Gastrocnemius medialis (tissue), 4 donors: Measurements from ENCODE around the gene FRMPD4. TPM values are rescaled to one million over a fixed set of nuclear protein-coding genes. Genes with fewer than 3 reads are reported as not detected.

ENCODE experiments used
- ATAC-seq, 2 donors: fragments of 150-250 bp; one replicate each; pipeline ENCODE4 v1.9.1; 2016
- DNase-seq, 2 donors: peaks; one replicate each; pipeline ENCODE4 v3.0.0-alpha.2; 2019
- H3K27ac ChIP-seq, 4 donors: fragments of 200-600 bp; sonication (generic); 1 replicate in 1 of 4; 2 replicates in 3 of 4; pipeline ENCODE4 v1.5.1; 2016 to 2018; ENCODE audit warnings: mild to moderate bottlenecking in 2 of 4, moderate library complexity in 1 of 4
- H3K27me3 ChIP-seq, 3 donors: fragments of 200-600 bp; sonication (generic) in 2 of 3; 1 replicate in 1 of 3; 2 replicates in 2 of 3; pipeline versions ENCODE4 v1.5.1 to v1.6.0; 2016 to 2019; ENCODE audit warnings: mild to moderate bottlenecking in 1 of 3, moderate library complexity in 1 of 3
- H3K36me3 ChIP-seq, 2 donors: fragments of 200-600 bp; sonication (generic) in 1 of 2; one replicate each; pipeline ENCODE4 v1.5.1; 2017 to 2018
- H3K4me1 ChIP-seq, 2 donors: fragments of 200-600 bp; sonication (generic) in 1 of 2; one replicate each; pipeline ENCODE4 v1.5.1; 2016 to 2017; ENCODE audit warnings: mild to moderate bottlenecking in 2 of 2
- H3K4me3 ChIP-seq, 4 donors: fragments of 200-600 bp; sonication (generic) in 3 of 4; 1 replicate in 1 of 4; 2 replicates in 3 of 4; pipeline ENCODE4 v1.5.1; 2016 to 2019; ENCODE audit warnings: mild to moderate bottlenecking in 2 of 4
- H3K9me3 ChIP-seq, 3 donors: fragments of 200-600 bp; sonication (generic) in 2 of 3; 1 replicate in 1 of 3; 2 replicates in 2 of 3; pipeline ENCODE4 v1.5.1; 2016 to 2019
- POLR2A ChIP-seq, 2 donors: fragments of 450-650 bp; IDR thresholded peaks; one replicate each; pipeline ENCODE4 v1.6.1; 2017; ENCODE audit warnings: antibody characterized with exemption in 2 of 2, mild to moderate bottlenecking in 2 of 2, moderate library complexity in 2 of 2
- in situ Hi-C, 4 donors: fragments of 200-750 bp; cut with MboI; loops; one replicate each; pipeline versions ENCODE4 v1.15.0 to v1.8.0; 2017; ENCODE audit warnings: low sequenced_read_pairs in 4 of 4
- intact Hi-C: fragments of 100-400 bp; cut with DNase I; formaldehyde crosslinking; loops from one replicate; pipeline ENCODE4 v1.15.1; 2023; ENCODE audit warnings: low total_unique reads
- total RNA-seq, 4 donors: library from RNA; depleted of rRNA; stranded (reverse); fragments of >200 nt; gene quantifications; one replicate each; pipeline versions ENCODE4 v1.1.0 to v1.2.3, GENCODE V29; 2016
- TF ChIP-seq, protein P1 (sequence below), 5 experiments: fragments of 450-650 bp in 3 of 5; fragments of 200-600 bp in 2 of 5; sonication (generic) in 2 of 5; IDR thresholded peaks in 4 of 5; conservative IDR thresholded peaks in 1 of 5; 1 replicate in 4 of 5; 2 replicates in 1 of 5; pipeline ENCODE4 v1.5.1; 2016 to 2019; ENCODE audit warnings: antibody characterized with exemption in 5 of 5, mild to moderate bottlenecking in 3 of 5, moderate library complexity in 3 of 5

Gene FRMPD4
- total RNA-seq, 4 donors from 2014 or later, result 0.02 TPM; not detected in 3

DNA sequence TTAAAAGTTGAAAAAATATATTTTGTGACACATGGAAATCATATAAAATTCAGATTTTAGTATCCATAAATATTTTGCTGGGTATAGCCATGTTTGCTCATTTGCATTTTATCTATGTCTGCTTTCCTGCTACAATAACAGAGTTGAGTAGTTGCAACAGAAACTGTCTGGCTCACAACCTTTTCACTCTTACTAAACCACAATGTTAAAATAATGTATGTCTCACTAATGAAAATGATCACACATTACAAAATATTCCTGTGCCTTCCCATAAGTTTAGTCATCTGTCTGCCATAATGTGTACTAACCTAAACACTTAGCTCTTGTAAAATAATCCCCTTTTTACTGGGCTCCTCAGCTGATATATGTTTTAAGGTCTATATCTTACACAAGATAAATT, 479.0 kb downstream of the FRMPD4 start:
- no peaks in the 10 kb centered on the region for H3K9me3 ChIP-seq
- DNase-seq (no peak), ATAC-seq (no peak)
- H3K4me3 ChIP-seq, result no peak overlapping the region
- H3K27ac ChIP-seq, result no peak overlapping the region
- TF ChIP-seq, protein P1, sequence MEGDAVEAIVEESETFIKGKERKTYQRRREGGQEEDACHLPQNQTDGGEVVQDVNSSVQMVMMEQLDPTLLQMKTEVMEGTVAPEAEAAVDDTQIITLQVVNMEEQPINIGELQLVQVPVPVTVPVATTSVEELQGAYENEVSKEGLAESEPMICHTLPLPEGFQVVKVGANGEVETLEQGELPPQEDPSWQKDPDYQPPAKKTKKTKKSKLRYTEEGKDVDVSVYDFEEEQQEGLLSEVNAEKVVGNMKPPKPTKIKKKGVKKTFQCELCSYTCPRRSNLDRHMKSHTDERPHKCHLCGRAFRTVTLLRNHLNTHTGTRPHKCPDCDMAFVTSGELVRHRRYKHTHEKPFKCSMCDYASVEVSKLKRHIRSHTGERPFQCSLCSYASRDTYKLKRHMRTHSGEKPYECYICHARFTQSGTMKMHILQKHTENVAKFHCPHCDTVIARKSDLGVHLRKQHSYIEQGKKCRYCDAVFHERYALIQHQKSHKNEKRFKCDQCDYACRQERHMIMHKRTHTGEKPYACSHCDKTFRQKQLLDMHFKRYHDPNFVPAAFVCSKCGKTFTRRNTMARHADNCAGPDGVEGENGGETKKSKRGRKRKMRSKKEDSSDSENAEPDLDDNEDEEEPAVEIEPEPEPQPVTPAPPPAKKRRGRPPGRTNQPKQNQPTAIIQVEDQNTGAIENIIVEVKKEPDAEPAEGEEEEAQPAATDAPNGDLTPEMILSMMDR (IDR thresholded peaks at IDR 0.05 in 4 of 5, conservative IDR thresholded peaks at IDR 0.05 in 1 of 5), result no peak
- no peak for TF ChIP-seq POLR2A (IDR thresholded peaks at IDR 0.05)
- in situ Hi-C loops, result no loop called here
- no peaks in the 10 kb centered on the region for H3K27me3 ChIP-seq
- intact Hi-C loops, result no loop called here
- H3K36me3 ChIP-seq, result no peaks in the 10 kb centered on the region
- H3K4me1 ChIP-seq, result no peaks in the 10 kb centered on the region

DNA sequence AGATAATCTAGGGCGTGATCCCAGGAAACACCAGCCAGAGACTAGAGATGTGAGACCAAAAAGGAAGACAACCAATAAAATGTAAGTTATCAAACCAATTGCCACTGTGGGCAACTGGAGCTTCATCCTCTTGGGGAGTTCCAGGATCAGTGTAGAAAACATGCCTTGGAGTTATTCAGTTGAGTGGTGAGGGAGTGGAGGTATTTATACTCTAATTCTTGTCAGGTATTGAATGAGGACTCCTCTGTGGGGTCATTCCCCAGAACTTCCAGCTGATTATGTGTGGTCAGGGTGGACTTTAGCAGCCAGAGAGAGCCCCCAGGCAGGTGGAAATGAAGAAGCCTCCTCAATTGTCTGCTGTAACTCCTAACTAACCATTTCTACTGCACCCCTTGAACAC, 509.0 kb downstream of the FRMPD4 start:
- H3K9me3 ChIP-seq, result no peaks in the 10 kb centered on the region
- intact Hi-C loops (no loop called here), in situ Hi-C loops (no loop called here)
- H3K36me3 ChIP-seq, result no peaks in the 10 kb centered on the region
- no peak for ATAC-seq
- H3K4me1 ChIP-seq, result no peaks in the 10 kb centered on the region
- no peak overlapping the region for H3K4me3 ChIP-seq
- H3K27ac ChIP-seq, result no peak overlapping the region
- no peak for TF ChIP-seq POLR2A (IDR thresholded peaks at IDR 0.05)
- TF ChIP-seq, protein P1 (IDR thresholded peaks at IDR 0.05 in 4 of 5, conservative IDR thresholded peaks at IDR 0.05 in 1 of 5), result no peak
- no peaks in the 10 kb centered on the region for H3K27me3 ChIP-seq
- DNase-seq, result no peak

DNA sequence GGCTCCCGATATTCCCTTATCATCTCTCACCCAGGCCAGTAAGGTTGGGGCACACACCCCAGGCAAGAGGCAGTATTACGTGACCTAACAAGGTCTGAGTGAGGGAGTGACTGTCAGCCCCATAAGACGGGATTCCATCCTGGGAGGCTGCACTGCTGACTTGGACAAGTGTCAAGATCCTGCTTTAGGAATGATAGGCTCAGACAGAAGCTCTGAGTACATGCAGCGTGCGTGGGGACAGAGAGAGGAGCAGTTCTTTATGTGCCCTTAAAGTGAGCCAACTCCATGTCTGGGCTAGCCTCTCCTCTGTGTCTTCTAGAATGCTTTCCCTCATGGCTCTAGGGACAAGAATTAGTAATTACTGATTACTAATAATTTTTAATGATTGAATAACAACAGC, 510.7 kb downstream of the FRMPD4 start:
- H3K27me3 ChIP-seq, result no peaks in the 10 kb centered on the region
- H3K9me3 ChIP-seq, result no peaks in the 10 kb centered on the region
- no peaks in the 10 kb centered on the region for H3K4me1 ChIP-seq
- in situ Hi-C loops, result no loop called here
- H3K27ac ChIP-seq, result no peak overlapping the region
- no peak overlapping the region for H3K4me3 ChIP-seq
- no peaks in the 10 kb centered on the region for H3K36me3 ChIP-seq
- TF ChIP-seq, protein P1 (IDR thresholded peaks at IDR 0.05 in 4 of 5, conservative IDR thresholded peaks at IDR 0.05 in 1 of 5), result no peak
- no peak for TF ChIP-seq POLR2A (IDR thresholded peaks at IDR 0.05)
- no peak for ATAC-seq
- intact Hi-C loops, result no loop called here
- no peak for DNase-seq

DNA sequence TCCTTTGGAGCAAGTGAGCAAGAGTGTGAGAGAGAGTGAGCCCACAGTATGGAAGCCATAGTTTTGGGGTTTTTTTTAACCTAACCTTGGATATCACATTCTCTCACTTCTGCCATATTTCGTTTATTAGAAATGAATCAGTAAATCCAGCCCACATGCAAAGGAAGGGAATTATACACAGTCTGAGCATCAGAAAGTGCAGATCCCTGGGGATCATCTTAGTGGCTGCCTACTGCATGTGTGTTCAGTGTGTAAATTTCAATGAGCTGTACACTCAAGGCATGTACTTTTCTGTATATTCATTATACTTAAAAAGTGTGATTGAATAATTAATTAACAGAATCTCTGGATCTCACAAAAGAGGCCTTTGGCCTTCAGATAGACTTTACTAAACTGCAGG, 519.2 kb downstream of the FRMPD4 start:
- Histone ChIP-seq H3K4me3 (no peak overlapping the region), H3K9me3 (no peaks in the 10 kb centered on the region), H3K36me3 (no peaks in the 10 kb centered on the region), H3K27ac (no peak overlapping the region), H3K27me3 (no peaks in the 10 kb centered on the region), H3K4me1 (no peaks in the 10 kb centered on the region)
- ATAC-seq, result no peak
- intact Hi-C loops (no loop called here), in situ Hi-C loops (no loop called here)
- DNase-seq, result no peak
- no peak for TF ChIP-seq POLR2A (IDR thresholded peaks at IDR 0.05)
- TF ChIP-seq, protein P1 (IDR thresholded peaks at IDR 0.05 in 4 of 5, conservative IDR thresholded peaks at IDR 0.05 in 1 of 5), result no peak

DNA sequence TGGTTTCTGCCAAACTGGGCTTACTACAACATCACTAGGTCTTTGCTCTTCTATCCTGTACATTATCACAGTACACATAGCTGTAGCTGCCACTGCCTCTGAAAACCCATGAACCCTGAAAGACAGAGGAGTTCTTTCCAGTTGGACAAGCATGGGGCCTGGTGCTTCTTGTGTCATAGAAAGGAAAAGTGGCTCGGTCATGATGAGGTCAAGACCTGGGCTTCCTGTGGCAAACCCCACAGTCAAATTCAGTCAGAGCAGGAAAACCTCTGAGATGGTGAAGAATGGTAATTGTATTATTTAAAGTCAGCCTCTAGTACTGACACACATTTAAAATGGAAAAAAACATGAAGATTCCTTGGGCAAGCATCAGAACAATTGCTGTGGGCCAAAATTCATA, 519.6 kb downstream of the FRMPD4 start:
- no peak for DNase-seq
- Histone ChIP-seq H3K27me3 (no peaks in the 10 kb centered on the region), H3K36me3 (no peaks in the 10 kb centered on the region), H3K4me3 (no peak overlapping the region), H3K27ac (no peak overlapping the region), H3K9me3 (no peaks in the 10 kb centered on the region), H3K4me1 (no peaks in the 10 kb centered on the region)
- intact Hi-C loops (no loop called here), in situ Hi-C loops (no loop called here)
- ATAC-seq, result no peak
- TF ChIP-seq, protein P1 (IDR thresholded peaks at IDR 0.05 in 4 of 5, conservative IDR thresholded peaks at IDR 0.05 in 1 of 5), result no peak
- TF ChIP-seq POLR2A (IDR thresholded peaks at IDR 0.05), result no peak
